ENCODE results near the gene EIF5A2.
A peak's percentile ranks its signal among the peaks of the same experiment; 100 is the strongest.
"Not testable (repeated sequence)": the region's sequence is repeated elsewhere in the genome, so short reads cannot be mapped to it uniquely, and the experiment has no call there.

Gene EIF5A2

GRCh38 chr3:170908235-170909116 is at the start of gene EIF5A2:
TSS of gene EIF5A2 (minus strand) at chr3:170908637. CDS start at chr3:170907806, 831 bp downstream.
- DNase-seq (ENCODE audit: low spot score): peak; percentile 100

GRCh38 chr3:170956647-170957046 is 48.2 kb upstream of the EIF5A2 start:
- DNase-seq (ENCODE audit: low spot score): no peak

DNA sequence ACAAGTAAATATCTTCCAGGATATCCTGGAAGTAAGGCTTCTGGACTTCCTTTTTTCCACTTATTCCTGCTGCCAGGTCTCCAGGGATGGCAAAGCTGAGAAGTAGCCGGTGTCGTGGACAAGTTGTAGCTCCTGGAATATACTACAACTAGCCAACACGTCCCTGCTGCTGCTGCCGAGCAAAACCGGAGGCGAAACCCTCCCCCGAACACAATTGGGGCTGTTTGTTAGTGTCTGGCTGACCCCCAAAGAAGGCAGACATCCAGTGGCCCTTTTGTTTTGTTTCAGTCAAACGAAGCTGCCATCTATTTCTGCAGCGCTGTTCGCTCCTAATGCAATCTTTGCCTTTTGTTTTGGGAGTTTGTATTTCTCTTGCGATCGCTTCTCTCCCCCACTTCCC is 45.3 kb upstream of the EIF5A2 start:
- no peak for DNase-seq (ENCODE audit: low spot score)

DNA sequence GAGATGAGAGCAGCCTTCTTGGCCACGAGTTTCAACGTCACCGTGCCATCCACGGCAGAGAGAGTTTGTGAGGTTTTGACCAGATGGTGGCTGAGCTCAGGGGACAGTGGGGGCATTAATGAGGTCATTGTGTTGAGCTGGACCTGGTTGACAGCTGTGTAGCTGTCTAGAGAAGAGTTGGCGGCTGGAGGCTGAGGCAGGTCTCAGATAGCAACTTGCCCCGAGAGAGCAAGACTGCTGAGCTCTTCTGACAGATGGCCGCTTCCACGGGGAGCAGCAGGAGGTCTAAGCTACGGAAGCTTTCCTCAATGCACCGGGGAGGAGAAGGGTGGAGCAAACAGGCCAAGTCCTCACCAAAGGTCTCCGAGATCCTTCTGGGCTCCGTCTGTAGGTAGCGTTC is 44.8 kb upstream of the EIF5A2 start:
- DNase-seq (ENCODE audit: low spot score): no peak

DNA sequence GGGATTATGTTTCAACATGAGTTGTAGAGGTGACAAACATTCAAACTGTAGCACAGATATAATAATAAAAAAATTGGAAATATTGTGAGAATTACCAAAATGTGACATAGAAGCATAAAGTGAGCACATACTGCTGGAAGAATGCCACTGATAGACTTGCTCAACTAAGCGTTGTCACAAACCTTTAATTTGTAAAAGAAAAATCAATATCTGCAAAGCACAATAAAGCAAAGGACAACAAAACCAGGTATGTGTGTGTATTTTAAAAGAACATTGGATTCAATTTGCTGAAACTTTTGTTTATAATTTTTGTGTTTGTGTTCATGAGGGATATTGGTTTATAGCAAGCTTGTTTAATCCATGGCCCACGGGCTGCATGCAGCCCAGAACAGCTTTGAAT is 40.8 kb upstream of the EIF5A2 start:
- DNase-seq (ENCODE audit: low spot score): no peak

GRCh38 chr3:170947018-170947769 is 38.8 kb upstream of the EIF5A2 start:
- no peak for DNase-seq (ENCODE audit: low spot score)

GRCh38 chr3:170942011-170942410 is 33.6 kb upstream of the EIF5A2 start:
- DNase-seq (ENCODE audit: low spot score): no peak

DNA sequence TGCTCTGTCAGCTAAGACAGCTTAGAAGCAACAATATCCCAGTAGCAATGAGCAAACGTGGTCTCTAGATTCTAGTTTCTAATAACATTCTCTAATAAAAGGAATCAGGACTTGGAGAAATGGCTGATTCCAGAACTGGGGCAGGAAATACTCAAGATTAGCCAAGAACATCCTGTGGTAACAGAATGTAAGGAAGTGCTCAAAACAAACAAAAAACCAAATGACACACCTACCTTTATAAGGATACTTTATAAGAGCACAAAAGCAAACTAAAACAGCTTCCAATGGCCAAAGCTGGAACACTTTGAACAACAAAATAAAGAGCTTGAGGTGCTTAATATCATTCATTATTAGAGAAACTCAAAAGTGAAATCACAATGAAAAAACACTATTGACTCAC is 33.1 kb upstream of the EIF5A2 start:
- DNase-seq (ENCODE audit: low spot score): no peak

GRCh38 chr3:170933039-170933438 is 24.6 kb upstream of the EIF5A2 start:
- DNase-seq (ENCODE audit: low spot score): not testable (repeated sequence)

DNA sequence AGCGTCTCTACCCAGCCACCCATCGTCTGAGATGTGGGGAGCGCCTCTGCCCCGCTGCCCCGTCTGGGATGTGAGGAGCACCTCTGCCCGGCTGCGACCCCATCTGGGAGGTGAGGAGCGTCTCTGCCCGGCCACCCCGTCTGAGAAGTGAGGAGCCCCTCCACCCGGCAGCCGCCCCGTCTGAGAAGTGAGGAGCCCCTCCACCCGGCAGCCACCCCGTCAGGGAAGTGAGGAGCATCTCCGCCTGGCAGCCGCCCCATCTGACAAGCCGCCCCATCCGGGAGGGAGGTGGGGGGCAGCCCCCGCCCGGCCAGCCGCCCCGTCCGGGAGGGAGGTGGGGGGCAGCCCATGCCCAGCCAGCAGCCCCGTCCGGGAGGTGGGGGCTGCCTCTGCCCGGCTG is 15.1 kb upstream of the EIF5A2 start:
- DNase-seq (ENCODE audit: low spot score): not testable (repeated sequence)

- no peak for DNase-seq (ENCODE audit: low spot score)
Measured at GRCh38 chr3:170918715-170919114, 10.3 kb upstream of the EIF5A2 start.

- DNase-seq (ENCODE audit: low spot score): no peak
Measured at GRCh38 chr3:170914690-170915089, 6.3 kb upstream of the EIF5A2 start.

DNA sequence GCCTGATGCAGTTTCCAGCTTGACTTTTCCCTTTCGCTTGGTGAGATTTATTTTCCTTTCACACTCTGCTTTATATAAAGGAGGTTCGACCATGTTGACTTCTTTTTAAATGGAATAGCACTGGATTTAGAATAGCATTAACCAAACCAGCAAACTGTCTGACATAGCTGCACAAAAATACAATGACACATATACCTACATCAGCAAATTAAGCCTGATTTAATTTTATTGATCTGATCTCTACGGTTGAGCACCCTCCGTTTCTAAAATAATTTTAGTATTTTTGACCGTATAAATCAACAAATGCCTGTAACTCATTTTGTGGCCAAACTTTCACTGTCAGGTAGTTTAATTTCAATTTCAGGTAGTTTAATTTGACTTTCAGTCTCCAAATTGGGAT is 5.8 kb upstream of the EIF5A2 start:
- DNase-seq (ENCODE audit: low spot score): no peak

DNA sequence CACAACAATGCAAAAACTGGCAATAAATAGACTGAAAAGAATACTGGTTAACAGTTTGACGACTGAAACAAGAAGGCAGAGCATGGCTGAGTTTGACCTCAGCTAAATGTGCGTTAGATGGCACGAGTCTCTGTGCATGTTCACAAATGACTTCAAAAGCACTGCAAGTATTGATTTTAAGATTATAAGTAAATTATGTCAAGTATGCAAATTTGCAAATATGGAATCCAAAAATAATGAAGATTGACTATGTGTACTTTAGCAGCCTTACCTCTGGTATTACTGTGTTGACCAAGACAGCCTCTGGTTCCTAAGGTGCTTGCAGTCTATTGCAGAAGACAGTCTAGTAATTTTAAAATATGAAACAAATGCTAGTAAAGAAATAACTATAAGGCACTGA is 2.6 kb upstream of the EIF5A2 start:
- no peak for DNase-seq (ENCODE audit: low spot score)

DNA sequence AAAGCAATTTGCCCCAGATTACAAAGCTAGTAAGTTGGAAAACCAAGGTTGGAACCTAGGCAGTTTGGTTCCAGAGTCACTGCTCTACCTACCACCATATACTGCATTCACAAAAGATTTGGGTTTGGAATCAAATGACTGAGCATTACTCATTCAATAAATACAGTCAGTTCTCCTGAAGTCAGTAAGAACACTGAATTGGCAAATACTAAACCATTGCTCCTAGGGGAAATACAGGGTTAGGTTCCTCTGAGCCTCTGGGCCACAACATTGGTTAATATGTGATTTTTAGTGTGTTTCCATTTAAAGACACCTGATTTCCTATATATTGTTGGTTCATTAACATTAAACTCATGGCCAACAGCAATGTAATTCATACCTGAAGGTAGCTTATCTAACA is 2.1 kb upstream of the EIF5A2 start:
- no peak for DNase-seq (ENCODE audit: low spot score)

DNA sequence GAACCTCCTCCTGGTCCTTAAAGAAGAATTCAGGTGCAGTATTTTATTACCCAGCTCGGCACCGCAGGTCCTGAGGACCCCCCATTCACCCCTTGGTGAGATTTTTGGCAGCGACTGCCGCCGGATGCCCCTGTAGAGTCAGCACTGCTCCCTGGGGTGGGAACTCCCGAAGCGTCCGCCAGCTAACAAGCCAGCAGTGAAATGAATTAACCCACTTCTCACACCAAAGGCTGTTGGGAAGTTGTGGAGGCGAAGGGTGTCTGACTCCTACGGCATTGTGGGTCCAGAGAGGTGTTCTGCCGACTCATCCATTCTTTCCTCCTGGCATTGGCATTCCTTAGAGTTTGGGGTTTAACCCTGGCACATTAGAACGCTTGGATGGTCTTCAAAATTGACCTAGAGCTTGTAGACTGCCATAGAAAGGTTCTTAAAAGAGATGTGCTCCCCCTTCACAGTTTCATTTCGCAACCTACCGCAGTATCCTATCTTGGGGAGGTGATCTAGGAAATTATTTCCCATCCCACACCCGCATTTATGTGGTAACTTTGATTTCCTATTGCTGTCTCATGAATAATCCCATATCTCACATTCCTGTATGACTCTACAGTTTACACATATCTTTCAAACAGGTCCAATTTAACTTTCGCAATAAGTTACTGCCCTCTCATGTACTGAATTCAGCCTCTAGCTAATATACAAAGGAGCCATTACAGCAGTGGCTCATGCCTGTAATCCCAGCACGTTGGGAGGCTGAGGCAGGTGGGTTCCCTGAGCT is 879 bp upstream of the EIF5A2 start:
- DNase-seq (ENCODE audit: low spot score): no peak

DNA sequence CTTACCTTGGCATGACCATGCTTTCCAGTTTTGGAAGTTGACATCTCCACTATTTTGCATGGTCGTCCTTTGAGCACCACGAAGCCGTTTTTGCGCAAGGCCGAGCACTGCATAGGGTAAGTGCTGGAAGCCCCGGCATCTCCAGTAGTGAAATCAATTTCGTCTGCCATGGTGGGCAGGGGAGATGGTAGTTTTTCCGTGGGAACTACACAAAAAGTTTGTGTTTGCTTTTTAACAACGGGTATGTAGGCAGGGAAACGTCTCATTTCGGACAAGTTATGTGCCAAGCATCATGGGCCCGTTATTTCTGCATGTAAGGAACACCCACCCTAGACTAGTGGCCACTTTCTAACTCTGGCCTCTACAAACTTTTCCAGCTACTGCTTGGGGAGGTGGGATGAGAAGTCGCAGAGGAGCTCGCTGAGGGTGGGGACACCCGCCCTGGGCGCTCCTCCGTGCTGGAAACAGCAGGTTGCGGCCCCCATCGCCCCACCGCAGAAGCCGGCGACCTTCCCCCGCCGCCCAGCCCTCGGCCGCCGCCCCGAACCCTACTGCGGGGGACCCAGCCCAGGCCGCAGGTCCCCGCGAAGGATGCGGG is 701 bp downstream of the EIF5A2 start:
- DNase-seq (ENCODE audit: low spot score): peak; percentile 21

DNA sequence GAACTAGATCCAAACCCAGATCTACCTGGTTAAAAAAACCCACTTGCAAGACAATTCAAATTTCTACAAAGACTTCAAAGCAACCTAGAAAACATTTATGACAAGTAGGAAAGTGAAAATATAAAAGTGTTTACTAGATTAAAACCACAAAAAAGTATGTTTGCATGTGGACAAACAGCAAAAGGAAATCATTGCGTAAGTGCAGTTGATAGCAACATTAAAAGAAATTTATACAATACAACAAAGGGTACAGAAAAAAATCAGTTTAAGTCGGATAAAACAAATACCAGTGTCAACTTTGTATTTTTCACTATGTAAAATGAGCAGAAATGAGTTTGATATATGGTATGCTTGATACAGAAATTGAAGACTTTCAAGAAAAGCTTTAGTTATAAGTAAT is 2.6 kb downstream of the EIF5A2 start:
- DNase-seq (ENCODE audit: low spot score): no peak

- DNase-seq (ENCODE audit: low spot score): no peak
Measured at GRCh38 chr3:170903123-170903522, 5.3 kb downstream of the EIF5A2 start.

DNA sequence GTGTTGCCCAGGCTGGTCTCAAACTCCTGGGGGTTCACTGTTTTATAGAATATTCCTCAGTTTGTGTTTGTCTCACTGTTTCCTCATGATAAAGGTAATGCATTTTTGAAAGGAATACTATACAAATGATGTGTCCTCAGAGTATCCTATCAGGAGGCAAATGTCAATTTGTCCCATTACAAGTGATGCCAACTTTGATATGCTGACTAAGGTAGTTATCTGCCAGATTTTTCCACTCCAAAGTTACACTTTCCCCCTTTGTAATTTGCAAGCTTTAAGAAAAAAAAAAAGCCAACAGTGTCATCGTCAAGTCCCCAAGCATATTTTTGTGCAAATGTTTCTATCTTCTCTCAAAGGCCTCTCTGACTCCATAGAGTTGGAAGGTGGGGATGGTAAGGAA is 9.0 kb downstream of the EIF5A2 start:
- no peak for DNase-seq (ENCODE audit: low spot score)

DNA sequence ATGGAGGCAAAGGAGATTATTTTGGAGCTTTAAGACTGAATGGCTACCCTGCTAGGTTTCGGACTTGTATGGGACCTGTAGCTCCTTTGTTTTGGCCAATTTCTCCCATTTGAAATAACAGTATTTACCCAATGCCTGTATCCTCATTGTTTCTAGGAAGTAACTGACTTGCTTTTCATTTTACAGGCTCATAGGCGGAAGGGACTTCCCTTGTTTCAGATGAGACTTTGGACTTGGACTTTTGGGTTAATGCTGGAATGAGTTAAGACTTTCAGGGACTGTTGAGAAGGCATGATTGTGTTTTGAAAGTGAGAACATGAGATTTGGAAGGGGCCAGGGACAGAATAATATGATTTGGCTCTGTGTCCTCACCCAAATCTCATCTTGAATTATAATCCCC is 10.5 kb downstream of the EIF5A2 start:
- DNase-seq (ENCODE audit: low spot score): no peak

GRCh38 chr3:170897199-170897598 is 11.2 kb downstream of the EIF5A2 start:
- not testable (repeated sequence) for DNase-seq (ENCODE audit: low spot score)

Data from COLO829 (cell line).